ENCODE measurements around the gene GREB1L.

DNA sequence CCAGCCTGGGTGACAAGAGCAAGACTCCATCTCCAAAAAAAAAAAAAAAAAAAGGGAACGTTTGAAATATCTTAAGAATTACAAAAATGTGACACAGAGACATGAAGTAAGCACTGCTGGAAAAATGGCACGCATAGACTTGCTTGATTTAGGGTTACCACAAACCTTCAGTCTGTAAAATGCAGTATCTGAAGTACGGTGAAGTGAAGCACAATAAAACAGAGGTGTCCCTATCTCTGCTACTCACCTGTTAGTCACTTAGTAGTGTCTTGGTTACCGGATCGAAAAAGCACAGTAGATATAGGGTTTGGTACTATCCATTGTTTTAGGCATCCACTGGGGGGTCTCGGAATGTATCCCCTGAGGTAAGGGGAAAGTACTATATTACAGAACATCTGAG, 11.6 kb upstream of the GREB1L start:
- TF ChIP-seq ZNF768 (CRISPR knock-in tag; IDR thresholded peaks at IDR 0.05) (no peak), ZNF737 (CRISPR knock-in tag; IDR thresholded peaks at IDR 0.05; ENCODE audit: borderline replicate concordance) (no peak), CTCF (CRISPR knock-in tag; IDR thresholded peaks at IDR 0.05) (no peak), ZNF362 (CRISPR knock-in tag; IDR thresholded peaks at IDR 0.05; ENCODE audit: borderline replicate concordance) (no peak), TBX3 (IDR thresholded peaks at IDR 0.05; ENCODE audit: borderline replicate concordance) (no peak), MAFF (IDR thresholded peaks at IDR 0.05; ENCODE audit: low read depth, low read length) (no peak), MAX (IDR thresholded peaks at IDR 0.05) (no peak)
- TF ChIP-seq, protein P1, sequence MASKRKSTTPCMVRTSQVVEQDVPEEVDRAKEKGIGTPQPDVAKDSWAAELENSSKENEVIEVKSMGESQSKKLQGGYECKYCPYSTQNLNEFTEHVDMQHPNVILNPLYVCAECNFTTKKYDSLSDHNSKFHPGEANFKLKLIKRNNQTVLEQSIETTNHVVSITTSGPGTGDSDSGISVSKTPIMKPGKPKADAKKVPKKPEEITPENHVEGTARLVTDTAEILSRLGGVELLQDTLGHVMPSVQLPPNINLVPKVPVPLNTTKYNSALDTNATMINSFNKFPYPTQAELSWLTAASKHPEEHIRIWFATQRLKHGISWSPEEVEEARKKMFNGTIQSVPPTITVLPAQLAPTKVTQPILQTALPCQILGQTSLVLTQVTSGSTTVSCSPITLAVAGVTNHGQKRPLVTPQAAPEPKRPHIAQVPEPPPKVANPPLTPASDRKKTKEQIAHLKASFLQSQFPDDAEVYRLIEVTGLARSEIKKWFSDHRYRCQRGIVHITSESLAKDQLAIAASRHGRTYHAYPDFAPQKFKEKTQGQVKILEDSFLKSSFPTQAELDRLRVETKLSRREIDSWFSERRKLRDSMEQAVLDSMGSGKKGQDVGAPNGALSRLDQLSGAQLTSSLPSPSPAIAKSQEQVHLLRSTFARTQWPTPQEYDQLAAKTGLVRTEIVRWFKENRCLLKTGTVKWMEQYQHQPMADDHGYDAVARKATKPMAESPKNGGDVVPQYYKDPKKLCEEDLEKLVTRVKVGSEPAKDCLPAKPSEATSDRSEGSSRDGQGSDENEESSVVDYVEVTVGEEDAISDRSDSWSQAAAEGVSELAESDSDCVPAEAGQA (IDR thresholded peaks at IDR 0.05; ENCODE audit: low read depth) = no peak
- TF ChIP-seq, protein P1 (CRISPR knock-in tag; IDR thresholded peaks at IDR 0.05; ENCODE audit: borderline replicate concordance) = no peak
- TF ChIP-seq, protein P2, sequence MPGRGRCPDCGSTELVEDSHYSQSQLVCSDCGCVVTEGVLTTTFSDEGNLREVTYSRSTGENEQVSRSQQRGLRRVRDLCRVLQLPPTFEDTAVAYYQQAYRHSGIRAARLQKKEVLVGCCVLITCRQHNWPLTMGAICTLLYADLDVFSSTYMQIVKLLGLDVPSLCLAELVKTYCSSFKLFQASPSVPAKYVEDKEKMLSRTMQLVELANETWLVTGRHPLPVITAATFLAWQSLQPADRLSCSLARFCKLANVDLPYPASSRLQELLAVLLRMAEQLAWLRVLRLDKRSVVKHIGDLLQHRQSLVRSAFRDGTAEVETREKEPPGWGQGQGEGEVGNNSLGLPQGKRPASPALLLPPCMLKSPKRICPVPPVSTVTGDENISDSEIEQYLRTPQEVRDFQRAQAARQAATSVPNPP (CRISPR knock-in tag; IDR thresholded peaks at IDR 0.05) = no peak

Data from HepG2 (cell line).